Adrenal gland (tissue), 19 donors: ENCODE data around the gene STK40. TPM values are rescaled to one million over a fixed set of nuclear protein-coding genes. Genes with fewer than 3 reads are reported as not detected.
A peak's percentile ranks its signal among the peaks of the same experiment; 100 is the strongest.

Experiments
- DNase-seq, 7 donors: peaks; one replicate each; pipeline ENCODE4 v3.0.0-alpha.2; 2019 to 2020
- H3K27ac ChIP-seq, 5 donors: fragments of 200-600 bp; sonication (generic) in 4 of 5; 1 replicate in 3 of 5; 2 replicates in 2 of 5; pipeline versions ENCODE4 v1.5.1 to v1.8.0; 2016 to 2020; ENCODE audit warnings: mild to moderate bottlenecking in 1 of 5
- H3K27me3 ChIP-seq: fragments of 200-600 bp; 2 replicates; pipeline ENCODE4 v1.8.0; 2021
- H3K36me3 ChIP-seq, 2 donors: fragments of 200-600 bp; replicated peaks in 1 of 2; 1 replicate in 1 of 2; 2 replicates in 1 of 2; pipeline versions ENCODE4 v1.5.1 to v1.8.0; 2018 to 2022
- H3K4me1 ChIP-seq, 2 donors: fragments of 200-600 bp; replicated peaks in 1 of 2; 1 replicate in 1 of 2; 2 replicates in 1 of 2; pipeline versions ENCODE4 v1.5.1 to v1.8.0; 2018 to 2021
- H3K4me3 ChIP-seq, 4 donors: fragments of 200-600 bp; sonication (generic) in 3 of 4; one replicate each; pipeline ENCODE4 v1.5.1; 2016 to 2018
- H3K9me3 ChIP-seq, 3 donors: fragments of 200-600 bp; sonication (generic) in 1 of 3; replicated peaks in 1 of 3; 1 replicate in 2 of 3; 2 replicates in 1 of 3; pipeline versions ENCODE4 v1.5.1 to v1.8.0; 2016 to 2021
- CTCF ChIP-seq, 6 experiments: fragments of 450-650 bp in 4 of 6; fragments of 200-600 bp in 2 of 6; sonication (generic) in 1 of 6; IDR thresholded peaks; 1 replicate in 5 of 6; 2 replicates in 1 of 6; pipeline versions ENCODE4 v1.5.1 to v1.8.0; 2016 to 2021; ENCODE audit warnings: antibody characterized with exemption in 6 of 6, mild to moderate bottlenecking in 2 of 6, moderate library complexity in 1 of 6
- POLR2A ChIP-seq, 2 donors: fragments of 450-650 bp; IDR thresholded peaks; one replicate each; pipeline ENCODE4 v1.6.1; 2017; ENCODE audit warnings: antibody characterized with exemption in 2 of 2, mild to moderate bottlenecking in 2 of 2, moderate library complexity in 1 of 2
- WGBS, 4 donors: extraction: QIAGEN DNeasy Blood & Tissue Kit in 2 of 4; methylation state at CpG; one replicate each; pipeline versions ENCODE4 v1.1.5 to v1.1.7; 2013 to 2017; 5-methylcytosine and 5-hydroxymethylcytosine counted together
- intact Hi-C, 2 donors: fragments of 100-400 bp; cut with DNase I; formaldehyde crosslinking; loops; one replicate each; pipeline versions ENCODE4 v1.14.1 to v1.15.0; 2022 to 2023
- long read RNA-seq, 10 donors: library from polyadenylated mRNA in 3 of 10; unstranded in 2 of 10; stranded (forward) in 1 of 10; transcript quantifications; one replicate each; pipeline ENCODE4 v2.0.0 and lab custom pipeline, GENCODE V29; 2021 to 2026
- polyA plus RNA-seq, 3 donors: library from polyadenylated mRNA; stranded (reverse); fragments of 200-250 nt in 2 of 3; fragments of 350-450 nt in 1 of 3; fragmentation: Illumina TruSeq in 1 of 3; extraction: RNeasy Lipid Tissue Mini Kit (QIAGEN cat#74804) in 1 of 3; gene quantifications; one replicate each; pipeline ENCODE4 v1.2.3, GENCODE V29; 2013 to 2014
- total RNA-seq, 9 donors: library from RNA; depleted of rRNA in 4 of 9; stranded (reverse); fragments of >200 nt in 4 of 9; fragments of 120-200 nt in 1 of 9; fragmentation: NEBNext Ultra II Directional in 1 of 9; extraction: Animal tissue kit (Norgen Biotek cat#: 25700) in 1 of 9; gene quantifications; one replicate each; pipeline versions ENCODE4 v1.1.0 to v1.2.4, GENCODE V29; 2013 to 2023
- donor health status: healthy with polysubstance abuse.
- donor health status: Bipolar disorder and iron deficiency.
- donor health status: DM: yes; HTN: yes; CAD: no.
- donor health status: DM: no; HTN: no; CAD: no.
- donor health status: DM: no; HTN: no; CAD: no.
- donor health status: DM: yes; HTN: yes; CAD: no.

STK40 gene
- total RNA-seq, result 10 to 100 TPM; 18.8 to 31.2 (median 26.4) TPM
- 10 to 100 TPM in 2 of 3 donors, 1 to 10 TPM in 1; 9.8 to 20.4 (median 11.1) TPM for polyA plus RNA-seq
- long read RNA-seq, donor 1, partial matches to known transcripts, result 0 of 4 reads
- long read RNA-seq, donor 1, other reads (novel, unspliced or antisense), result 0 of 4 reads
- long read RNA-seq, donor 2, partial matches to known transcripts, result 0 of 3 reads
- long read RNA-seq, donor 2, other reads (novel, unspliced or antisense), result 0 of 3 reads
- long read RNA-seq, donor 3, partial matches to known transcripts, result 0 of 4 reads
- long read RNA-seq, donor 3, other reads (novel, unspliced or antisense), result 0 of 4 reads
- long read RNA-seq, donor 4, partial matches to known transcripts, result 0 of 4 reads
- long read RNA-seq, donor 4, other reads (novel, unspliced or antisense), result 3 of 4 reads
- long read RNA-seq, donor 5, transcript STK40-204 (11 exons, 3,621 nt), result major isoform, 36 of 54 reads
- long read RNA-seq, donor 5, partial matches to known transcripts, result 3 of 54 reads
- long read RNA-seq, donor 5, other reads (novel, unspliced or antisense), result 14 of 54 reads
- long read RNA-seq, donor 6, partial matches to known transcripts, result 1 of 5 reads
- long read RNA-seq, donor 6, other reads (novel, unspliced or antisense), result 4 of 5 reads
- long read RNA-seq, donor 7, partial matches to known transcripts, result 0 of 4 reads
- long read RNA-seq, donor 7, other reads (novel, unspliced or antisense), result 0 of 4 reads
- long read RNA-seq, donor 8, transcript STK40-204 (11 exons, 3,621 nt), result major isoform, 8 of 13 reads
- long read RNA-seq, donor 8, partial matches to known transcripts, result 5 of 13 reads
- long read RNA-seq, donor 8, other reads (novel, unspliced or antisense), result 0 of 13 reads
- long read RNA-seq, donor 9, partial matches to known transcripts, result 0 of 1 reads
- long read RNA-seq, donor 9, other reads (novel, unspliced or antisense), result 0 of 1 reads
- long read RNA-seq, donor 10, partial matches to known transcripts, result 0 of 1 reads
- long read RNA-seq, donor 10, other reads (novel, unspliced or antisense), result 0 of 1 reads

GRCh38 chr1:36385410-36386264 lies at the start of gene STK40:
STK40 (minus strand) TSS chr1:36385924; CDS start chr1:36361332, 24,592 bp downstream.
- no peaks in the 10 kb centered on the region for H3K36me3 ChIP-seq
- H3K4me3 ChIP-seq, result peak within 1 kb of the TSS; percentile 43 to 99 (median 80)
- WGBS, 4 donors, result 0 to 1% (median 1%) methylated on average over 3 to 81 of the region's 82 CpGs
- H3K9me3 ChIP-seq, result no peaks in the 10 kb centered on the region
- H3K27me3 ChIP-seq, result no peaks in the 10 kb centered on the region
- TF ChIP-seq POLR2A (IDR thresholded peaks at IDR 0.05) (peak; percentile 77 to 84), CTCF (IDR thresholded peaks at IDR 0.05) (no peak)
- intact Hi-C loops, result no loop called here
- H3K4me1 ChIP-seq, result peaks cover 30 to 44% of the 10 kb centered on the region in 2 donors
- peak within 1 kb of the TSS; percentile 87 to 98 (median 95) for H3K27ac ChIP-seq
- DNase-seq, result peak; percentile 99

GRCh38 chr1:36433102-36433501 lies 47.4 kb upstream of the STK40 start:
- TF ChIP-seq CTCF (IDR thresholded peaks at IDR 0.05), result no peak
- DNase-seq, result no peak
- intact Hi-C loops, result no loop called here
- H3K36me3 ChIP-seq, result peaks cover 0 to 22% of the 10 kb centered on the region in 2 donors
- no peak overlapping the region for H3K27ac ChIP-seq
- H3K27me3 ChIP-seq, result no peaks in the 10 kb centered on the region
- H3K4me3 ChIP-seq, result no peak overlapping the region
- H3K4me1 ChIP-seq, result no peaks in the 10 kb centered on the region
- 58 to 83% (median 64%) methylated on average over 1 of the region's 1 CpG for WGBS, 4 donors
- H3K9me3 ChIP-seq, result no peaks in the 10 kb centered on the region

- Histone ChIP-seq H3K4me1 (no peaks in the 10 kb centered on the region), H3K27ac (no peak overlapping the region), H3K4me3 (no peak overlapping the region), H3K9me3 (no peaks in the 10 kb centered on the region), H3K27me3 (no peaks in the 10 kb centered on the region), H3K36me3 (peaks cover 0 to 19% of the 10 kb centered on the region in 2 donors)
- intact Hi-C loops, result no loop called here
- WGBS, 4 donors, result 75 to 98% (median 89%) methylated on average over 3 to 4 of the region's 4 CpGs
- no peak for TF ChIP-seq POLR2A (IDR thresholded peaks at IDR 0.05)
- TF ChIP-seq CTCF (IDR thresholded peaks at IDR 0.05), result no peak
- no peak for DNase-seq
Observed at GRCh38 chr1:36432616-36433015, 46.9 kb upstream of the STK40 start.
